WERI-Rb-1 (cell line): ENCODE measurements around the gene DCD.

Experiments used
- DNase-seq: peaks from one replicate; pipeline ENCODE4 v3.0.0-alpha.2; 2020
- H3K27ac ChIP-seq: fragments of 250-450 bp; sonication (Bioruptor Pico); 2 replicates; pipeline ENCODE4 v1.5.1; 2020; ENCODE audit warnings: mild to moderate bottlenecking, moderate library complexity
- H3K27me3 ChIP-seq: fragments of 250-450 bp; sonication (Bioruptor Pico); 2 replicates; pipeline ENCODE4 v1.5.1; 2021; ENCODE audit warnings: mild to moderate bottlenecking, low read depth, moderate library complexity; ENCODE audit not compliant: insufficient read depth, severe bottlenecking
- H3K36me3 ChIP-seq: fragments of 250-450 bp; sonication (Bioruptor Pico); 2 replicates; pipeline ENCODE4 v1.5.1; 2020; ENCODE audit warnings: mild to moderate bottlenecking, moderate library complexity
- H3K4me3 ChIP-seq: 2 replicates; pipeline ENCODE4 v1.5.1; 2011; ENCODE audit warnings: low read depth, mild to moderate bottlenecking, control low read depth, low read length
- H3K9me3 ChIP-seq: fragments of 250-450 bp; sonication (Bioruptor Pico); 2 replicates; pipeline ENCODE4 v1.5.1; 2021; ENCODE audit warnings: mild to moderate bottlenecking, moderate library complexity; ENCODE audit not compliant: severe bottlenecking
- CTCF ChIP-seq: IDR thresholded peaks from 2 replicates; pipeline ENCODE4 v1.5.1; 2011; ENCODE audit warnings: low read depth, mild to moderate bottlenecking, control low read depth, inconsistent platforms, low read length

DCD gene

GRCh38 chr12:54595471-54595870 is 52.7 kb downstream of the DCD start:
- H3K9me3 ChIP-seq, result no peaks in the 10 kb centered on the region
- DNase-seq, result no peak
- peaks cover 40% of the 10 kb centered on the region for H3K27me3 ChIP-seq
- no peak for TF ChIP-seq CTCF
- no peak overlapping the region for H3K27ac ChIP-seq
- H3K4me3 ChIP-seq, result no peak overlapping the region
- H3K36me3 ChIP-seq, result no peaks in the 10 kb centered on the region
